ES-I3 (cell line): ENCODE data around the gene RAB4A.
"Not testable (repeated sequence)": the region's sequence is repeated elsewhere in the genome, so short reads cannot be mapped to it uniquely, and the experiment has no call there.

ENCODE experiments used
- H3K36me3 ChIP-seq: 2 replicates; pipeline ENCODE4 v1.6.1; 2013; ENCODE audit warnings: mild to moderate bottlenecking, low read length, control low read depth, moderate library complexity; ENCODE audit not compliant: insufficient read depth
- H3K4me1 ChIP-seq: 2 replicates; pipeline ENCODE4 v1.6.1; 2013; ENCODE audit warnings: mild to moderate bottlenecking, control low read depth, low read length; ENCODE audit not compliant: insufficient read depth
- H3K9ac ChIP-seq: 2 replicates; pipeline ENCODE4 v1.6.1; 2013; ENCODE audit warnings: low read depth, mild to moderate bottlenecking, low read length, moderate library complexity
- H3K9me3 ChIP-seq: 2 replicates; pipeline ENCODE4 v1.6.1; 2013; ENCODE audit warnings: mild to moderate bottlenecking, low read length, moderate library complexity; ENCODE audit not compliant: control insufficient read depth, insufficient read depth

The RAB4A gene

GRCh38 chr1:229286099-229286766 lies 15.3 kb downstream of the RAB4A start:
- Histone ChIP-seq H3K4me1 (peaks cover 5% of the 10 kb centered on the region; the same call in 1 of the 2 replicates), H3K9ac (no peak overlapping the region), H3K9me3 (no peaks in the 10 kb centered on the region), H3K36me3 (peaks cover 2% of the 10 kb centered on the region)

- Histone ChIP-seq H3K9ac (no peak overlapping the region), H3K36me3 (peaks cover 2% of the 10 kb centered on the region), H3K9me3 (no peaks in the 10 kb centered on the region), H3K4me1 (peaks cover 5% of the 10 kb centered on the region; the same call in 1 of the 2 replicates)
These were observed 16.4 kb downstream of the RAB4A start for GRCh38 chr1:229287267-229287666.

DNA sequence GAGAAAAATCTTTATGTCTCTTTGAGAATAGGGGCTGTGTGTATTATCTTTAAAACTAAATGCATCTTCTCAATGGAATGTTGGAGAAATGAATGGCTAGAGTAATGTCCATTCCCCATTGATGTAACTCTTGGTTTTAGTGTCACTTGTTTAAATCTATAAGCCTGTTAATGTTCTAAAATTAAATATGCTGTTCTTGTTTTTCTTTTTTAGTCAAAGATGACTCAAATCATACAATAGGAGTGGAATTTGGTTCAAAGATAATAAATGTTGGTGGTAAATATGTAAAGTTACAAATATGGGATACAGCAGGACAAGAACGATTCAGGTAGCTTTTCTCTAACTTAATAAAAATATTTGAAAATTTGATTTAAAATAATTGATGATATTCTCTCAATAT lies 17.6 kb downstream of the RAB4A start:
- Histone ChIP-seq H3K4me1 (peaks cover 5% of the 10 kb centered on the region; the same call in 1 of the 2 replicates), H3K9me3 (no peaks in the 10 kb centered on the region), H3K9ac (no peak overlapping the region), H3K36me3 (peaks cover 2% of the 10 kb centered on the region)

GRCh38 chr1:229291686-229292085 lies 20.8 kb downstream of the RAB4A start:
- H3K4me1 ChIP-seq, H3K9ac ChIP-seq, H3K9me3 ChIP-seq, H3K36me3 ChIP-seq: not testable (repeated sequence)

GRCh38 chr1:229293528-229294204 lies 22.8 kb downstream of the RAB4A start:
- no peaks in the 10 kb centered on the region for H3K9me3 ChIP-seq
- H3K36me3 ChIP-seq = peaks cover 2% of the 10 kb centered on the region
- no peak overlapping the region for H3K9ac ChIP-seq
- H3K4me1 ChIP-seq = no peaks in the 10 kb centered on the region

GRCh38 chr1:229295745-229296144 lies 24.8 kb downstream of the RAB4A start:
- no peaks in the 10 kb centered on the region for H3K9me3 ChIP-seq

DNA sequence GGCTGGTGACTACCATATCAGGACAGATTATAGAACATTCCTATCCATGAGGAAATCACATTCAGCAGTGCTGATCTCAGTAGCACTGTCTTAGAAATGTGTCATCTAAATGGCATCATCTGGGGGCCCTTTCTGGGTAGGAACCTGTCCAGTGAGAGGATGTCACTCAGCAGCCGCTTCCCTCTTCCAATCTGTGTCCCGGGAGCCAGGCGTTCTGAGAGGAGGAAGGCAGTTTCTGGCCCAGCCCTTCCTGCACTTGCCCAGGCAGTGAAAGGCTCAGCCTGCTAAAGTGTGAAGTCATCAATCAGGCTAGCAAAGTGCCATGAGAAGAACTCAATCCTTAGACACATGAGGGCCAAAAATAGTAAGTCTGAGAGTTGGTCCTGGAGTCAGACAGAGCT lies 25.6 kb downstream of the RAB4A start:
- Histone ChIP-seq H3K9me3 (no peaks in the 10 kb centered on the region), H3K9ac (no peak overlapping the region), H3K36me3 (no peaks in the 10 kb centered on the region; the same call in 1 of the 2 replicates), H3K4me1 (peaks cover 3% of the 10 kb centered on the region; the same call in 1 of the 2 replicates)

More at GRCh38 chr1:229295745-229296144, 24.8 kb downstream of the RAB4A start:
- no peak overlapping the region for H3K9ac ChIP-seq
- H3K36me3 ChIP-seq = peaks cover 2% of the 10 kb centered on the region
- H3K4me1 ChIP-seq = no peaks in the 10 kb centered on the region

- no peak overlapping the region for H3K9ac ChIP-seq
- H3K9me3 ChIP-seq = no peaks in the 10 kb centered on the region
- peaks cover 3% of the 10 kb centered on the region; the same call in 1 of the 2 replicates for H3K4me1 ChIP-seq
- H3K36me3 ChIP-seq = no peaks in the 10 kb centered on the region; the same call in 1 of the 2 replicates
These were observed 26.8 kb downstream of the RAB4A start for GRCh38 chr1:229297746-229298145.

DNA sequence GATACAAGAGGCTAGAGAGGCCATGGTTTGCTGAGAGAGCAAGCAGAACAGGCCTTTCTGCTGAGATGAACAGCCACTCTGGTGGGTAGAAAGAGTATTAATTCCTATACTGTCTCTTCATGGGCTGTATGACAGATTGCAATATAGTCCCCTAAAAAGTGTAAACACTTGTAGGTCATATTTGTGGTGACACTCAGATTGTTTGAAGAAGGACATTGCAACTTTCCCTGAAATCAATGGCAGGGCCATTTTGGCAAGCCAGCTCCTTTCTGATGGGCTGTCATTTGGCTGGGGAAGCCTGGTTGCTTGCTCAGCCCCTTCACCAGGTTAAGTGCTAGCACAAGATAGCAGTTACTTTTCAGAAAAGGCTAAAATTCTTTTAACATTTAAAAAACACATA lies 27.5 kb downstream of the RAB4A start:
- H3K36me3 ChIP-seq = no peaks in the 10 kb centered on the region; the same call in 1 of the 2 replicates
- no peak overlapping the region for H3K9ac ChIP-seq
- no peaks in the 10 kb centered on the region for H3K9me3 ChIP-seq
- peaks cover 3% of the 10 kb centered on the region; the same call in 1 of the 2 replicates for H3K4me1 ChIP-seq

GRCh38 chr1:229298887-229299503 lies 28.1 kb downstream of the RAB4A start:
- Histone ChIP-seq H3K9me3 (no peaks in the 10 kb centered on the region), H3K36me3 (no peaks in the 10 kb centered on the region; the same call in 1 of the 2 replicates), H3K9ac (no peak overlapping the region), H3K4me1 (peaks cover 3% of the 10 kb centered on the region; the same call in 1 of the 2 replicates)

- Histone ChIP-seq H3K9ac (no peak overlapping the region), H3K9me3 (no peaks in the 10 kb centered on the region), H3K36me3 (no peaks in the 10 kb centered on the region; the same call in 1 of the 2 replicates), H3K4me1 (peaks cover 3% of the 10 kb centered on the region; the same call in 1 of the 2 replicates)
These were observed 29.3 kb downstream of the RAB4A start for GRCh38 chr1:229300099-229300757.

DNA sequence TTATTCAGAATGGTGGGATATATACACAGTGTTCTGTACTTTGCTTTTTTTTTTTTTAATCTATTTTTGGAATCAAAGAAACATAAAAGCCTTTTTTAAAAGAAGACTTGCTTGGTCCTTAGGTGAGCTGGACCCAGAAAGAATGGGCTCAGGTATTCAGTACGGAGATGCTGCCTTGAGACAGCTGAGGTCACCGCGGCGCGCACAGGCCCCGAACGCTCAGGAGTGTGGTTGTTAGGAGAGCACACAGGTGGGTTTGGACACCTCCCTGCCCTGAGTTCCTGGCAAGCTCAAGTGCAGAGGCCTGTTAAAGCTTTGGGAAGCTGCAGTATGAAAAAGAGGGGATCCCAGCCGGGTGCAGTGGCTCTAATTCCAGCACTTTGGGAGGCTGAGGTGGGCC lies 31.8 kb downstream of the RAB4A start:
- Histone ChIP-seq H3K4me1 (peaks cover 3% of the 10 kb centered on the region; the same call in 1 of the 2 replicates), H3K36me3 (no peaks in the 10 kb centered on the region; the same call in 1 of the 2 replicates), H3K9me3 (no peaks in the 10 kb centered on the region), H3K9ac (no peak overlapping the region)

DNA sequence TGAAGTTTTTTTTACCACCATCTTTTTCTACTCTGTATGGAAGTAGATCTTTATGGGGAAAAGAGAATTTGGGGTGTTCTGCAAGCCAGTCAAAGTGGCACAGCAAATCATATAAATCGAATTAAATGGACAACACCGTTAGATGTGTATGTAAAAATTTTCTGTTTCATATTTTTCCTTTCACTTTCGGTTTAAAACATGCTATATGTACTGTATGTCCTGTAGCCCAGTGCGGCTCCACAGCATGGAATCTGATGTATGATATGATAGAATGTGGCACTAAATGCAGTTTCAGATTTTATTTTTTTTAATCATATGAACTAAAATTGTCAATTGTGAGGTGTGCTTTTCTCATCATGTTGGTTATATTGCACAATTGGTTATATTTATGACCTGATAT lies 32.9 kb downstream of the RAB4A start:
- Histone ChIP-seq H3K36me3 (no peaks in the 10 kb centered on the region; the same call in 1 of the 2 replicates), H3K9me3 (no peaks in the 10 kb centered on the region), H3K4me1 (peaks cover 3% of the 10 kb centered on the region; the same call in 1 of the 2 replicates), H3K9ac (no peak overlapping the region)

GRCh38 chr1:229305392-229305791 lies 34.5 kb downstream of the RAB4A start:
- H3K9me3 ChIP-seq = no peaks in the 10 kb centered on the region
- H3K36me3 ChIP-seq = no peaks in the 10 kb centered on the region; the same call in 1 of the 2 replicates

More at GRCh38 chr1:229305392-229305791, 34.5 kb downstream of the RAB4A start:
- Histone ChIP-seq H3K4me1 (peaks cover 3% of the 10 kb centered on the region; the same call in 1 of the 2 replicates), H3K9ac (no peak overlapping the region)
